Stimulated activated CD8-positive, alpha-beta memory T cell treated with anti-CD3 and anti-CD28 coated beads, Interleukin-15, amount 100 ng/mL, for 24 hours (primary cell): ENCODE data around the gene SRPK2.
"Not testable (repeated sequence)": the region's sequence is repeated elsewhere in the genome, so short reads cannot be mapped to it uniquely, and the experiment has no call there.

Source experiments
- DNase-seq: peaks from one replicate; pipeline ENCODE4 v3.0.0-alpha.2; 2020; ENCODE audit warnings: low read depth

SRPK2 gene

DNA sequence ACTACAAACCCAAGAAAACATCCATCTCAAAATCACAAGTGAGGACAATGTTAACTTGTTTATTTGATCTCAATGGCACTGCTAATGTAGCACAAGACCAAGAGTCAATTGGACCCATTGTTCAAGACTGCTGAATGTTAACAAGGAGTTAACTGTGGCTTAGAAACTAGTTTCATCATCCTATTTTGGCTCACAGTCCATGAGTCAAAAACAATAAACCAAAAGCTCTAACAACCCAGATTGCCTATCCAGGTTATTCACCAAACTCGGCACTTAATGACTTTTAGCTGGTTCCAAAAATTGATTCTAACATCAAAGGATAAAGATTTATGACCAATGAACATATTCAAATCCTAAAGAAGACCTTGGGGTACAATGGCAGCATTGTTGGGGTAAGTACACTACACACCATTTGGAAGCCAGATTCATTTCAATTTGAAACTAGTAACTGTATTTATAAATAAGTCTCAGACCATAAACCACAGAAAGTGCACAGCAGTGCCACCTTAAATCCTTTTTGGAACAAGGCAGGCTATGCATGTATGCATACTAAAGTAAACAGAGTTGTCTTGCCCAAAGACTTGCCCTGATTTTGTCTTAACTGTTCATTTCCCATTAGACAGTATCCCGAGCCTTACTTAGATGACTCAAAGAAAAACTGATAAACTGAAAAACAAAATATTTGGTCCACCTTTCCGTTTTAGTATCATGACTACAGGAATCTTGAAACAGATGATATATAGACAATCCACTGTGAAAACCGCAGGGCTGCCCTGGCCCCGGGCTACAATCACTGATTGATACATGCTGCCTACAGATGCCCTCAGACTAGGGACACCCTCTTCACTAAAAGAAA lies 84.5 kb downstream of the SRPK2 start:
- no peak for DNase-seq

DNA sequence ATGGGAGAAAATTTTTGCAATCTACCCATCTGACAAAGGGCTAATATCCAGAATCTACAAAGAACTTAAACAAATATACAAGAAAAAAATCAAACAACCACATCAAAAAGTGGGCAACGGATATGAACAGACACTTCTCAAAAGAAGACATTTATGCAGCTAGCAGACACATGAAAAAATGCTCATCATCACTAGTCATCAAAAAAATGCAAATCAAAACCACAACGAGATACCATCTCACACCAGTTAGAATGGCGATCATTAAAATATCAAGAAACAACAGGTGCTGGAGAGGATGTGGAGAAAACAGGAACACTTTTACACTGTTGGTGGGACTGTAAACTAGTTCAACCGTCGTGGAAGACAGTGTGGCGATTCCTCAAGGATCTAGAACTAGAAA lies 88.1 kb downstream of the SRPK2 start:
- DNase-seq: not testable (repeated sequence)

DNA sequence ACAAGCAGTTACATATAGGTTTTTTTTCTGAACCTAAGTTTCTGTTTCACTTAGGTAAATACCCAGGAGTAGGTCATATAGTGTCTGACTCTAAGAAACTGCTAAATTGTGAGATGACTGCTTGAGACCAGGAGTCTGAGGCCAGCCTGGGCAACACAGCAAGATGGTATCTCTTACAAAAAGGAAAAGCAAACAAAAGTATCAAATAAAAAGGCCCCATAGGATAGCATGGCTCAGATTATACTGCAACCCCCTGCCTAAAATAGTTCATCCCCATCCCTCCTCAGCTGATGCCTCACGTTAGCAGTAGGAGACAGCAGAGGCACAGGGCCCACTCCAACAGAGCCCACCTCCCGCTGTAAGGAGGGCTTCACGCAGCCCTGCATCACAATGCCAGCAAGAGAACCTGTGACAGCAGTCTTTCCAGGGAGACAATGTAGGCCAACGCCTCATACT lies 90.3 kb downstream of the SRPK2 start:
- no peak for DNase-seq

DNA sequence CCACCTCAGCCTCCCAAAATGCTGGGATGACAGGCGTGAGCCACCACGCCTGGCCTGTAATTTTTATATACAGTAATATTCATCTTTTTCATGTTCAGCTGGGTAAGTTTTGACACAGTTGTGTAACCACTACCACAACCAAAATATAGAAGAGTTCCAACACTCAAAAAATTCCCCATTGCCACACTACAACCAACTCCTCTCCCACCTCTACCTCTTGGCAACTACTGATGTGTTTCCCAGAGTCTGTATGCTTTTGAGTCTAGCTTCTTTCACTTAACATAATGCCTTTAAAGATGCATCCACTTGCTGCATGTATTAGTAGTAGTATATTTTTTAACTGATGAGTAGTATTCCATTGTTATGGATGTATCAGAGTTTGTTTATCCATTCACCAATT lies 90.7 kb downstream of the SRPK2 start:
- DNase-seq: no peak

DNA sequence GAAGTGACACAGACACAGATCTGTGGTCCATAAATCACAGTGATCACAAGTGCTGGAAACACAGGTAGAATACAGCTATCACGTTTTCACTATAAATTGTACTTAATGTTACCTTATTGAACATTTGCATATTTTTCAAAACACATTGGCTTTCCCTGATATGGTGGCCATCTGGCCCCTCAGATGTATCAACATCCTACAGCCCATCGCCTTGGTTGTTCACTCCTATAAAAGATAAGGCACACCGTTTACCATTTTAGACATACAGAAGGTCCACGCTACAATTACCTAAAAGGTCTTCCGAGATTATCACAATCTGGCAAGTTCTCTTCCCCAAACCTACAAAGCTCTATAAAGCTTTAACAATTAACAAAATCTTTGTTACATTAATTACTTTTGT lies 91.4 kb downstream of the SRPK2 start:
- no peak for DNase-seq

DNA sequence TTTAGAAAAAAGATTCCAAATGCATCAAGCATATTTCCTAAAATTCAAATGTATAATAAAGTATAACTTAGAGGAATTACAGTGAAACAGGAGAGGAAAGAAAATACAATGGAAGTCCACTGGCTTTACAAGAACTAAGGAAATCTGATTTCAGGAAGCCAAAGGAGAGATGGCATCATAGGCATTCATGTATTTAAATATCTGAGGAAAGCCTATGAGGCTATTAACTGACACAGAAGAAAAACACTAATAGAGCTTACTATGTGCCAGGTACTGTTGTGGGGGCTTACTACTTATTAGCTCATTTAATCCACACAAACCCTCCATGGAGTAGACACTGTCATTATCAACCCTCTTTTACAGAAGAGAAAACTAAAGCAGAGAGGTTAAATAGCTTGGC lies 92.2 kb downstream of the SRPK2 start:
- DNase-seq: no peak

DNA sequence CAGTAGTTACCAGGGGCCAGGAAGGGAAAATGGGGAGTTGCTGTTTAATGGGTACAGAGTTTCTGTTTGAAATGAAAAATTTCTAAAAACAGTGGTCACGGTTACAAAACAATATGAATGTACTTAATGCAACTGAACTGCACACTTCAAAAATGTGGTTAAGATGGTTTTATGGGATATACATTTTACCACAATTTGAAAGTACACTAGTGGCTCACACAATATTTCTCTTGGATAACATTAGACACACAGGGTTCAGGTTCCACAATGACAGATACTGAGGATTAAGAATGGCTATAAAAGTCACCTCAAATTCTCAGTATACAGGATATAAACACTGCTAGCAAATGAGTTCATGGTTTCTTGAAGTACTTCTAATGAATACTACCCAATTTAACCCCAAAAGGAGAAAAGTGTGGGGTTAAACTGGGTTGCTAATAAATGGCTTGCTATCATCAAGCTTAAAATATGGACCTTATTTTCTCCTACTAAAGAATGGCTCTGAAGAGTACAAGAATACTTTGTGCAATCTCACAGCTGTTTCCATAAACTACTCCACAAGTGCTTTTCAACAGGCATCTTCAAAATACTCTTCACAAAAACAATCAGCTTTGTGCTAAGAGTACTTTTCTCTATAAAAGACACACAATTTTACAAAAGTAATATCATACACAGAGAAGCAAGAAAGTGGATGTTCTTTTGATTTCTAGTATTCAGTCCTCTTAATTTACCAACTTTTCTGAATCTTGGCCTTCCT lies 92.9 kb downstream of the SRPK2 start:
- DNase-seq: no peak

DNA sequence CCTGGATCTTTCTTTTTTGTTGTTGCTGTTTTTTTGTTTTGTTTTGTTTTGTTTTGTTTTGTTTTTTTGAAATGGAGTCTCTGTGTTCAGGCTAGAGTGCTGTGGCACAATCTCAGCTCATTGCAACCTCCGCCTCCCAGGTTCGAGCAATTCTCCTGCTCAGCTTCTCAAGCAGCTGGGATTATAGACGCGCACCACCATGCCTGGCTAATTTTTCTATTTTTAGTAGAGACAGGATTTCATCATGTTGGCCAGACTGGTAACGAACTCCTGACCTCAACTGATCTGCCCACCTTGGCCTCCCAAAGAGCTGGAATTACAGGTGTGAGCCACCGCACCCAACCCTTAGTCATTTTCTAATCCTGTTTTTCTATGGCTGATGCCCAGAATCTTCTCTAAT lies 94.2 kb downstream of the SRPK2 start:
- not testable (repeated sequence) for DNase-seq

DNA sequence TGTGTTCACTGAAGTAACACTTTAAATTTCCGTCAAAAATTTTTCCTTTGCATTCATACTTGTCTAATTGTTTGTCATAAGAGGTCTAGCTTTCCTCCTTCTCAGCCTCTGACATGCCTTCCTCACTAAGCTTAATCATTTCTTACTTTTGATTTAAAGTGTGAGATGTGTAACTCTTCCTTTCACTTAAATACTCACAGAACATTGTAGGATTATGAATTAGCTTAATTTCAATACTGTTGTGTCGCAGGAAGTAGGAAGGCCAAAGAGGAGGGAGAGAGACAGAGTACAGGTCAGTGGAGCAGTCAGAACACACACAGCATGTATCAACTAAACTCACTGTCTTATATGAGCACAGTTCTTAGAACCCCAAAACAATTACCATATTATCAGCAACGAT lies 99.0 kb downstream of the SRPK2 start:
- no peak for DNase-seq

DNA sequence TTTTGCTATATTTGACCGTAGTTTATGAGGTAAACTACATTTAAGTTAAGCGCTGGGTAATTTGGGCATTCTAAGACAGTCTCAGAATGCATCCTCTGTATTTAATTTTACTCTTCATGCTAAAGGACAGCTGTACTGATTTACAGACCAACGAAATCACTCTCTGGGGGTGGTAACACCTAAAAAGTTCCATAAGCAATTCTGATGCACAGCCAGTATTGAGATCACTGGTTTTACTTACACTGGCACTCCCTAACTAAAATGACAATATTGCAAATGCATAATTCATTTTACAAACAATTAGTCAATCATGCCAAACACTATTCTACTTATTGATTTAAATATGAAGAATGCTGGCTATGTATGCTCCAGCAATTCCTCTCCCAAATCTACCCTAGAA lies 102.3 kb downstream of the SRPK2 start:
- DNase-seq: no peak

DNA sequence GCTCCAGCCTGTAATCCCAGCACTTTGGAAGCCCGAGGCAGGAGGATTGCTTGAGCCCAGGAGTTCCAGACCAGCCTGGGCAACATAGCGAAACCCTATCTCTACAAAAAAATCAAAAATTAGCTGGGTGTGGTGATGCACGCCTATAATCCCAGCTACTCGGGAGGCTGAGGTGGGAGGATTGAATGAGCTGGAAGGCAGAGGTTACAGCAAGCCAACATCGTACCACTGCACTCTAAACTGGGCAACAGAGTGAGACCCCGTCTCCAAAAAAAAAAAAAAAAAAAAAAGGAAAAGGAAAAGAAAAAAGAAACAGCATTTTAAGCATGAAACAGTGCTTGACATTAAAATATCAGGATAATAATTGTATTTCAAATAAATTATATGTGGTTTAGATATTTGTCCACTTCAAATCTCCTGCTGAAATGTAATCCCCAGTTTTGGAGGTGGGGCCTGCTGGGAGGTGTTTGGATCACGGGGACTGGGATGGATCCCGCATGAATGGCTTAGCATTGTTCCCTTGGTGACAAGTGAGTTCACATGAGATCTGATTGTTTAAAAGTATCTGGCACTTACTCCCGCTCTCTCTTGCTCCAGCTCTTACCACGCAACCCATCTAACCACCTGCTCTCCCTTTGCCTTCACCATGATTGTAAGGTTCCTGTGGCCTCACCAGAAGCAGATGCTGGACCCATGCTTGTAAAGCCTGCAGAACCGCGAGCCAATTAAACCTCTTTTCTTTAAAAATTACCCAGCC lies 103.4 kb downstream of the SRPK2 start:
- DNase-seq: no peak

DNA sequence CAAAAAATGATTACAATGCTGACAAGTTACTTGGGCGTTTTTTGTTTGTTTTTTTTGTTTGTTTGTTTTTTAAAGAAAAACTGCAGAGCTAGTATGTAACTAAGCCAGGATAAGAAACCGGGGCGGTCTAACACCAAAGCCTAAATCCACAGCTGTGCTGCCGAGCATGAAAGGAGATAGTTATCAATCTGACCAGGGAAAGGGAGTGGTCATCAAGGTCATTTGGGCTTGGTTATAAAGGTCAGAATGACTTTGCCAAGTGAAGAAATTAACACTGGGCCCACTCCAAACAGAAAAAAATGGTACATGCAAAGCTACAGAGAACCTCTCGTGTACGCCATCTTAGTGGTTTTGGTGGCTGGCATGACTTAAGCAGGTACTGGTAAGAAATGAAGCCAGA lies 104.7 kb downstream of the SRPK2 start:
- DNase-seq: no peak

DNA sequence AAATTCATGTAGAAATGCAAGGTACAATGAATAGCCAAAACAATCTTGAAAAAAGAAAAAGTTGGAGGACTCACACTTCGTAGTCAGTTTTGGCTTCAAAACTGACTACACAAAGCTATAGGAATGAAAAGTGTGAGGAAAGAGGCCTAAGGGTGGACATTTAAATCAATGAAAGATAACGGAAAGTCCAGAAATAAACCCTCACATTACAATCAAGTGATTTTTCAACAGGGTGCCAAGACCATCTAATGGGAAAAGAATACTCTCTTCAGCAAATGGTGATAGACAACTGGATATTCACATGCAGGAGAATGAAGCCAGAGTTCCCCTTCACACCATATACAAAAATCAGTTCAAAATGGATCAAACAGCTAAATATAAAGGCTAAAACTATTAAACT lies 106.8 kb downstream of the SRPK2 start:
- no peak for DNase-seq

DNA sequence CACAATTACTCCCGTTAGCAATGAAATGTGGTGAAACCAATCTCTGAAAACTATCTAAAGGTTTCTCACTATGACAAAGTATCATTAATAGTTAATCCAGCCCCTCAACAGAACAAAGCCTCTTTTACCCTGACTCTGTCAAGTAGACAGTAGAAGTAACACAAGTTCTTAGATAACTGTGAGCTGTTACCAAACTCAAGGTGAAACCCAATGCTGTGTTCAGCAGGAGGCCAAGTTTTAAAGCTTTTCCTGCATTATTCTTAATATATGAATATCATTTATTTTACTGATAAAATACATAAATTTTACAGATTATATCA lies 109.1 kb downstream of the SRPK2 start:
- no peak for DNase-seq

DNA sequence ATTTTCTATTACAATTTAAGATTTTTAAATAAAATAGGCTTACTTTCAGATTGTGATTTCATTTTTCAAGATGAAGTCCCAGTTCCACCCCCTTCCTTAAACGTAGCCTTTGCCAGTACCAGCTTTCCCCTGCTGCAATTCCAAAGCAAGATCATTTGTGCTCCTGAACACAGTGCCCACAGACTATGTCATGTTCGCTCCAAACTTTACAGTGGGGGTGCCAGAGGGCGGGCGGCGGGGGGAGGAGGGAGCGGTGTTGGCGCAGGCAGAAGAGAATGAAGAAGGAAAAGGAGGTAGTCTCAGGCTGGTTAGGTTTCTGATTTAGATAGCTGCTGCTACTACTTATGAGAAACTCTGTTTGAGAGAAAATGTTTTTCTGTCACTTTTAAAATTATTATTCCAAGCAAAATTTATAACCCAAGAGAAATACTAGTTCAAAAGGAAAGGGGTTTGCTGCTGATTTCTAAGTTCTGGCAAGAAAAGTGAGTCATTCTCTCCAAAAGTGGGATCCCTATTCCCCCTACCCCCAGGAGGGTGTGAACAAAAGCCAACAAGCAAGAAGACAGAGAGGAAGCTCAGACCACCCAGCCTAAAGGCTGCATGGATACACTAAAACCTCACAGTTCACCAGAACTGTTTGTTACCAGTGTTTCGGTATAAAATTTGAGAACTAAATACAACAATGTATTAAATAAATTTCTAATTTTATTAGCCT lies 109.6 kb downstream of the SRPK2 start:
- DNase-seq: no peak

DNA sequence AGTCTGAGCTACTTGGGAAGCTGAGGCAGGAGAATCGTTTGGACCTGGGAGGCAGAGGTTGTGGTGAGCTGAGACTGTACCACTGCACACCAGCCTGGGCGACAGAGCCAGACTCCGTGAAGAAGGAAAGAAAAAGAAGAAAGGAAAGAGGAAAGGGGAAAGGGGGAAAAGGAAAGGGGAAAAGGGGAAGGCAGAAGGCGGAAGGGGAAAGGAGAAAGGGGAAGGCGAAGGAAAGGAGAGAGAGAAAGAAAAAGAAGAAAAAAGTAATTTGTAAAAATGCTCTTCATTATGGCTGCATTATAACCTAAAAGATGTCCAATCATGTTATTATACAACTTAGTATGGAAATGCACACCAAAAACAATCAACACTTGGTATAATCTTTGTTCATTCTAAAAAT lies 110.2 kb downstream of the SRPK2 start:
- no peak for DNase-seq

DNA sequence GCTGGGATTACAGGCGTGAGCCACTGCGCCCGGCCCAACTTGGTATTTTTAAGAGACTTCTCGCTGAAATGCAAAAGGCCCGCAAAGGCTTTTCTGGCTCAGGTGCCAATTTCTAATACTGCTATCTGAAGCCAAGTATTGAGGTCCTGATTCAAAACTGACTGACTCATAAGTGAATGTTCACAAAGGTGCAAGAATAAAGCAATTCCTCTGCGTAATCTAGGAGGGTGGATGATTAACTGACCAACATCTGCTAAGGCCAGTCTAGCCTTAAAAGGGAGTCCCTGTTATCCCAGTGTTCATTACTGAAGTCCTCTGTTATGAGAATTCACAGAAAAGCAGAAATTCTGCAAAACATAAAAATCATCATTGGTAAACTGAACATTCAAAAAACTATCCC lies 111.4 kb downstream of the SRPK2 start:
- no peak for DNase-seq

DNA sequence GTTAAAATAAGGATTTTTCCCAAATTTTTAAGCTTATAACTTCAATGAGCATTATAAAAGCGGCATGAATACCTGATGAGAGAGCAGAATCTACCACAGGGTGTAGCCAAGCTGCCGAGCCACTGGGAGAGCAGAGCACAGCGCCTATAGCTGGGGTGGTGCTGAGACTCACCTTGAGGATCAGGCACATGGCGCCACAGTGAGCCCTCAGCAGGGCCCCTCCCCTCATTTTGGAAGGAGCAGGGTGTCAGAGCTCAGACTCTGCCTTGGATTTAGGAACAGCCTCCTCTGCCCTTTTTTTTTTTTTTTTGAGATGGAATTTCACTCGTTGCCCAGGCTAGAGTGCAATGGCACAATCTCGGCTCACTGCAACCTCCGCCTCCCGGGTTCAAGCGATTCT lies 118.6 kb downstream of the SRPK2 start:
- no peak for DNase-seq

DNA sequence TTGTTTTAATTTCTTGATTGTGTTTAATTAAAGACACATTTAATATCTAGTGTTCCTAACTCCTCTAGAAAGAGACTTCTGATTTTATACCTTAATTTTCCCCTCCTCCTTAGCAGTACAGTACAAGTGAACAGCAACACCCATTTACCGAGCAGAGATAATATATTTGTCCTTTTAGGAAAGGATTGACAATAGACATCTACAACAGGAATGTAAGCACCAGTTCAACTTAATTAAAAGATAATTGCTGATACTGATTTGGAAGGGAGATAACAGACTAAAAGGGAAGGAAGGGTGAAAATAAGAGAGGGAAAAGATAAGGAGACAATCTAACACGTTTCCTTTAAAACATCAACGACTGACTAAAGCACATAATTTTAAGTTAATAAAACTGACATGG lies 119.3 kb downstream of the SRPK2 start:
- no peak for DNase-seq

DNA sequence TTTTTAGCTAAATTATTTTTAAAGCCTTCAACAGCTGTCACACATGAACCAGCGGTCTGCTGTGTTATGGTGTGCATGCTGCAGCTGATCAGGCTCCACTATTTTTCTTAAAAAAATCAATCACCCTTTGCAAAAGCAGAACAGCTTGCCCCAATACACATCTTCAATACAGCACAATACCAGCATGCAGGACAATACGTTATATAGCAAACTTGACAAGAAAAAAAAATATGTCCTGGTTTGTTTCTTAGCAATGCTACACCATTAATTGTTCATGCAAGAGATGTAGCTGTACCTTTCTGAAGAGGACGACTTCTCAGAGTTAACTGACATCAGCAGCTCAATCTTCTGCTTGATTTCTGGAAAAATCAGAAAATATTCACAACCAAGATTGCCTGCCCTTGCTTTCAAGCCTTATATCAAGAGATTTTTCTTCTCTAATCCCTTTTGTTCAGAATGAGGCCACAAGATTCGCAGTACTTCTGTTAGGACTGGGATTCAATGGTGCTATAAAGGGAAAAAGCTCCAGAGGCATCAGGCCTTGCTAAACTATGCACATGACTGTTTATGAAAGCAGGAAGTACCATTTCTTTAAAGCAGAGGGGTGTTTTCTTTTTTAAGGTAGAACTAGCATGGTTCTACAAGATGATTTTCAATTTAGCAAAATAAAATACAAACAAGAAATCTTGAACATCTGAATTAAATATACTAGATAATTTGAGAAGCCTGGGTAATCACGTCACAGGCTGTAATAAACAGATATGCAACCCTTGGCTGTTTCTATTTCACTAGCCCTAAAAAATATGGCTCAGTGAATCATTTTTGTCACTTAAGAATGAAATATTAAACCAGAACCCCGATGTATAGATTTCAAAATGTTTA lies 120.0 kb downstream of the SRPK2 start:
- no peak for DNase-seq

DNA sequence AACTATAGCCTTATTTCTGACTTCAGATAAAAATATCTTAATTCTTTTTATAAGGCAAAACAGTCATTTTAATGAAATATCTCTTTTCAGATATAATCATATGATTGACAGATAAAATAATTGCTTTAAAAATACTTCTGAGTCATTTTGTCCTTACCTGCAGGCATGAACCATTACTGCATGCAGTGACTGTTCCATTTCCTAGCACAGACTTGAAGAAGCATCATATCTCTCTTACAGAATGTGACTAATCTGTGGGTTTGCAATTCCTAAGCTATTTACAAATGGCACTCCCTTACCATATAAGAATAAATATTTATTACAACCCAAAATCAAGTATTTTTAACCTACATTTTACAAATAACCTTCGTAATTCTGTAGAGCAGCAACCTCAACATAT lies 120.7 kb downstream of the SRPK2 start:
- no peak for DNase-seq
